ENCODE measurements around the gene CHMP4B.

DNA sequence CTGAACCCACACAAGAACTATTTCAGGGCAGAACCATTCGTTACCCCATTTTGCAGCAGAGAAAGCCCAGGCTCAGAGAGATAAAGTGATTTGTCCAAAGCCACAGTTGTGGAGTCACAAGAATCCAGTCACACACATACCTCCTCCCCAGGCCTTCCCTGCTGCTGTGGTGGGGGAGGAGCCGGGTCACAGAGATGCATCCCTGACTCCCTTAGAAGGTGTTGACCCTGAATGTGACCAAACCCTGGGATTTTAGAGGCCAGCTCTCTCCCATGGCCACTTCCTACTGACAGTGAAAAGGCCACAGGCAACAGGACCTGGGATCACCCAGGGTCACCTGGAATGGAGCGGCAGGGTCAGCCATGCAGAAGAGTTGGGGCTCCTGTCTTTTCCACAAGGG is 48.6 kb downstream of the CHMP4B start:
- TF ChIP-seq GATA2 (IDR thresholded peaks at IDR 0.05; ENCODE audit: low read depth, low read length) (no peak), GATA3 (IDR thresholded peaks at IDR 0.05; ENCODE audit: low read depth, low read length) (no peak)
